ENCODE measurements around the gene LARGE1. TPM values are rescaled to one million over a fixed set of nuclear protein-coding genes. Genes with fewer than 3 reads are reported as not detected.

The LARGE1 gene
- total RNA-seq, 1 donor from 2014 or later: 29.5 TPM

GRCh38 chr22:33272180-33272579 lies 648.1 kb downstream of the LARGE1 start:
- Histone ChIP-seq H3K36me3 (peaks cover 0 to 2% of the 10 kb centered on the region in 2 donors), H3K27me3 (no peaks in the 10 kb centered on the region), H3K27ac (no peak overlapping the region), H3K4me3 (no peak overlapping the region), H3K4me1 (no peaks in the 10 kb centered on the region), H3K9me3 (no peaks in the 10 kb centered on the region)
- no peak for TF ChIP-seq CTCF (IDR thresholded peaks at IDR 0.05)
- no peak for TF ChIP-seq POLR2AphosphoS5 (IDR thresholded peaks at IDR 0.05; ENCODE audit: insufficient read depth in 1 of 2, low read depth in 1 of 2)
- no peak for TF ChIP-seq POLR2A (IDR thresholded peaks at IDR 0.05)
- no peak for DNase-seq (ENCODE audit: extremely low spot score in 2 of 2)
- intact Hi-C loops (cut with DNase I): no loop called here

- no peak for TF ChIP-seq CTCF (IDR thresholded peaks at IDR 0.05)
- TF ChIP-seq POLR2A (IDR thresholded peaks at IDR 0.05): no peak
- no peak for TF ChIP-seq POLR2AphosphoS5 (IDR thresholded peaks at IDR 0.05; ENCODE audit: insufficient read depth in 1 of 2, low read depth in 1 of 2)
- DNase-seq (ENCODE audit: extremely low spot score in 2 of 2): no peak
- Histone ChIP-seq H3K27ac (no peak overlapping the region), H3K27me3 (no peaks in the 10 kb centered on the region), H3K36me3 (no peaks in the 10 kb centered on the region), H3K4me3 (no peak overlapping the region), H3K4me1 (no peaks in the 10 kb centered on the region), H3K9me3 (no peaks in the 10 kb centered on the region)
- intact Hi-C loops (cut with DNase I): no loop called here
These were observed 648.7 kb downstream of the LARGE1 start for GRCh38 chr22:33271390-33272161.

- H3K27ac ChIP-seq: no peak overlapping the region
- no peak for DNase-seq (ENCODE audit: extremely low spot score in 2 of 2)
- intact Hi-C loops (cut with DNase I): no loop called here
- H3K9me3 ChIP-seq: no peaks in the 10 kb centered on the region
- no peaks in the 10 kb centered on the region for H3K4me1 ChIP-seq
- no peaks in the 10 kb centered on the region for H3K27me3 ChIP-seq
- H3K4me3 ChIP-seq: no peak overlapping the region
- H3K36me3 ChIP-seq: no peaks in the 10 kb centered on the region
- no peak for TF ChIP-seq POLR2AphosphoS5 (IDR thresholded peaks at IDR 0.05; ENCODE audit: insufficient read depth in 1 of 2, low read depth in 1 of 2)
- TF ChIP-seq POLR2A (IDR thresholded peaks at IDR 0.05): no peak
- no peak for TF ChIP-seq CTCF (IDR thresholded peaks at IDR 0.05)
These were observed 649.7 kb downstream of the LARGE1 start for GRCh38 chr22:33270596-33270995.

- no peak overlapping the region for H3K4me3 ChIP-seq
- no peak for DNase-seq (ENCODE audit: extremely low spot score in 2 of 2)
- no peaks in the 10 kb centered on the region for H3K36me3 ChIP-seq
- TF ChIP-seq POLR2A (IDR thresholded peaks at IDR 0.05) (no peak), CTCF (IDR thresholded peaks at IDR 0.05) (no peak), POLR2AphosphoS5 (IDR thresholded peaks at IDR 0.05; ENCODE audit: insufficient read depth in 1 of 2, low read depth in 1 of 2) (no peak)
- H3K9me3 ChIP-seq: no peaks in the 10 kb centered on the region
- intact Hi-C loops (cut with DNase I): no loop called here
- no peaks in the 10 kb centered on the region for H3K27me3 ChIP-seq
- no peak overlapping the region for H3K27ac ChIP-seq
- no peaks in the 10 kb centered on the region for H3K4me1 ChIP-seq
These were observed 658.6 kb downstream of the LARGE1 start for GRCh38 chr22:33261699-33262098.

- TF ChIP-seq POLR2A (IDR thresholded peaks at IDR 0.05) (no peak), CTCF (IDR thresholded peaks at IDR 0.05) (no peak), POLR2AphosphoS5 (IDR thresholded peaks at IDR 0.05; ENCODE audit: insufficient read depth in 1 of 2, low read depth in 1 of 2) (no peak)
- no peaks in the 10 kb centered on the region for H3K9me3 ChIP-seq
- no peaks in the 10 kb centered on the region for H3K27me3 ChIP-seq
- no peak for DNase-seq (ENCODE audit: extremely low spot score in 2 of 2)
- intact Hi-C loops (cut with DNase I): no loop called here
- no peaks in the 10 kb centered on the region for H3K4me1 ChIP-seq
- no peaks in the 10 kb centered on the region for H3K36me3 ChIP-seq
- H3K27ac ChIP-seq: no peak overlapping the region
- no peak overlapping the region for H3K4me3 ChIP-seq
These were observed 659.8 kb downstream of the LARGE1 start for GRCh38 chr22:33260498-33260897.
